Anterior cingulate cortex (tissue), 58 donors: ENCODE measurements around the gene NELL2.
"Not testable (repeated sequence)": the region's sequence is repeated elsewhere in the genome, so short reads cannot be mapped to it uniquely, and the experiment has no call there.

ENCODE experiments used
- DNase-seq, 58 donors: peaks; one replicate each; lab custom pipeline; 2025; lab: John Stamatoyannopoulos, UW

NELL2 gene

DNA sequence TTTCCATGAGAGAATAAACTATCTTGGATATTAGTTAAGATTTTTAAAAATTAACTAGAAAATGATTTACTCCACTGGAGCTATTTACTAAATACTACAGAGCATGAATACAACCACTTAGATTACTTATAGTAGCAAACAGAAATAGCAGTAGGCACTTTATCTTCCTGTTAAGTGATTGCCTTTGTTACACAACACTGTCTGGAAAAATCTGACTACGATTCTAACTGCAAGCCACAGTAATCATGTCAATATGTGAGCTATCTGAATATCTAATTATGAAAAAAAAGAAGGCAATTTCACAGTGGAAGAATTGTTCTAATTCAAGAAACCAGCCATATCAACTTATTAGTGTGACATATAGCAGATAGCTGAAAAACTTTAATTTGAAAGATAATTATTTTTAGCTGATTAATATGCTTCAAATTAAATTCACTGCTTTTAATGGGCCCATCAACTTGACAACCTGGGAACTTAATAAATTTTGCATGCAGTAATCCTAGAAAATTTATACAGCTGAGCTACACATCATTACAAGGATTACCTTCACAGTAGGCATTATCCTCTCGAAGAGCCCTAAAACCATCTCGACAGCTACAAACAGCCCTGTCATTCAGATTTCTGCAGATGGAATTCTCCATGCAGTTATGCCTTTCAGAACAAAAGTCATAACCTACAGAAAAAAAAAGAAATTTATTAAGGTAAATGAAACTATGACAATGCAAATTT, 172.8 kb downstream of the NELL2 start:
- DNase-seq, result no peak

DNA sequence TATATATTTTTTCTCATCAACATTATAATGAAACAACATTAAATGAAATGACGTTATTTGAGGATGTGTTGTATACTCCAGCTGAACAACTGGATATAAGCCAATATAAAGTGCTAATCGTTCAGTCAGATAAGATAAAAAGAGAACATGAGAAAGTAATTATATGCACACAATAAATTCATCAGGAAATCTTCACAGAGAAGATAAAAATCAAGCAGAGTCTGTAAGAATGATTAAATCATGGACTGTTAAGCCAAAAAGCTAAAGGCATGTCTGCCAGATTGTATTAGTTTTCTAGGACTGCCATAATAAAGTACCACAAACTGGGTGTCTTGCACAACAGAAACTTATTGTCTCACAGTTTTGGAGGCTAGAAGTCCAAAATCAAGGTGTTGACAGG, 178.6 kb downstream of the NELL2 start:
- no peak for DNase-seq

DNA sequence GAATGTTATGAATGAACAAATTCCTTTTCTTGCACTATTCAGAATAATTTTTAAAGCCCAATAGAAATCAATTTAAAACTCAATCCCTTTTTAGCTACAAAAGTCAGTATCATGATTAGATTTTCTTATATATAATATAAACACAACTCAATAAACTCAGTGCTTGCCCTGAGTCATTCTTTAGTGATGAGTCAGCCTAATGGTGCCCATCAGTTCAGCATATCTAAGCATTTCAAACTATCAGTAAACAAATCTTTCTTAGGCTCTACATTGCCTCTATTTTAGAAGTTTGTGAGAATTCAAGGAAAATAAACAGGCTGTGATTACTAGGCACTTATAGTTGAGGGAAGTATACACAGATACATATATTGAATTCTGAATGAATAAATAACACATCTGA, 179.6 kb downstream of the NELL2 start:
- no peak for DNase-seq

- DNase-seq, result no peak
Measured at GRCh38 chr12:44694017-44694416, 182.1 kb downstream of the NELL2 start.

DNA sequence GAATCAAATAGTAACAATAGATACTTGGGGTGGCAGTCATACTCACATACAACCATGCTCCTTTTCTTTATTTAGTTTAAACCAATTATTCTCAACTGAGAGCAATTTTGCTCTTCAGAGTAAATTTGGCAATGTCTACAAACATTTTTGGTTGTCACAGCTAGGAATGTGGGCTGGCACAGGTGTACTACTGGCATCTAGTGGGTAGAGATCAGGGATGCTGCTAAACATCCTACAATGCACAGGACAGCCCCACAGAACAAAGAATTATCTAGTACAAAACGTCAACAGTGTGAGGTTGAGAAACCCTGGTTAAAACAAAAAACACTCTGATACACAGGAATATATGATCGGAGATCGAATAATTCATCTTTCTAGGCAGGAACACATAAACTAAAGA, 186.5 kb downstream of the NELL2 start:
- no peak for DNase-seq

GRCh38 chr12:44686821-44687432, 189.2 kb downstream of the NELL2 start:
- DNase-seq, result not testable (repeated sequence)

DNA sequence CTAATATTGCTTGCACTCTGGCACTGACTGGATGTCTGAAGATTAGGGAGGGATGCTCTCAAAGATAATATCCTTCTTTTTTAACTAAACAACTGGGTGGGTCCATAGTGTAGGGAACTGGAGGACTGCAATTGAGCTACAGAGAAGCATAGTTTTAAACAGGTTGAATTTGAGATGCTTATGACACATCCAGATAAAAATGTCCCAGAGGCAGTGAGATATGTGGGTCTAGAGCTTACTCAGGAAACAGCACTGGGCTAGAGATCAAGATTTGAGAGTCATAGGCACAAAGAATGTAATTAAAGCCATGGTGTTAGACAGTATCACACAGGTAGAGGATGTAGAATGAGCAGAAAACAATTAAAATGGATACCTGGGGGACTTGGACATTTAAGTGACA, 198.4 kb downstream of the NELL2 start:
- no peak for DNase-seq

DNA sequence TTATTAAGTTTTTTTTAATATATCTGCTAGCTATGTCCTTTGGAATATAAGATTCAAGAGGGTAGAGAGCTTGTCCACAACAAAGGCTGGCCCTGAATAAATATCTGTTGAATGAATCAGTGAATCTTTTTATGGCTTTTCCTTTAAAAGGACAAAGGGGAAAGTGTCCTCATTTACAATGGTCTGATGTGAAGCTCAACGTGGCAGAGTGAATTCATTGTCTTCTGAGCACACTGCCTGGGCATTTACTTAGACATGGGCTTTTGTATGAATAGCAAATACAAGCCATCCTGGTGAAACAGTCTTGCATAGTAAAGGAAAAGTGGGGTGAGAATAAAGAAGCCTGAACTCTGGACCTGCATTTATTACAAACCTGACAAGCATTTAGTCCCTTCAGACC, 201.2 kb downstream of the NELL2 start:
- DNase-seq, result no peak

DNA sequence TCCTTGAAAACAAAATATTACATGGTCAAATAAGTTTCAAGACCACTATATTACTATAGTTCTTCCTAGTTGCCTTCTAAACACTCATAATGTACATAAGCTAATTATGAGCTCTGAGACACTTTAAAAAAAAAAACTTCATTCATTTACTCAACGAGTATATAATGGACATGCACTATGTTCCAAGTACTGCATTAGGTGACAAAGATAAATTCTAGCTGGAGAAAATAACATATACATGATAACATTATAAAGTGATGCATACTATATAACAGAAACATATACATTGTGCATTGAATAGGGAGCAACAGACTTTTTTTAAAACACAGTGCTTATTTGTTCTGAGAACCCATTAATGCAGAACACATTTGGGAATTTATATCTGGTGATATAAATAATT, 202.3 kb downstream of the NELL2 start:
- no peak for DNase-seq

GRCh38 chr12:44672042-44672441, 204.1 kb downstream of the NELL2 start:
- no peak for DNase-seq

- DNase-seq, result no peak
Measured at GRCh38 chr12:44668443-44668842, 207.7 kb downstream of the NELL2 start.

DNA sequence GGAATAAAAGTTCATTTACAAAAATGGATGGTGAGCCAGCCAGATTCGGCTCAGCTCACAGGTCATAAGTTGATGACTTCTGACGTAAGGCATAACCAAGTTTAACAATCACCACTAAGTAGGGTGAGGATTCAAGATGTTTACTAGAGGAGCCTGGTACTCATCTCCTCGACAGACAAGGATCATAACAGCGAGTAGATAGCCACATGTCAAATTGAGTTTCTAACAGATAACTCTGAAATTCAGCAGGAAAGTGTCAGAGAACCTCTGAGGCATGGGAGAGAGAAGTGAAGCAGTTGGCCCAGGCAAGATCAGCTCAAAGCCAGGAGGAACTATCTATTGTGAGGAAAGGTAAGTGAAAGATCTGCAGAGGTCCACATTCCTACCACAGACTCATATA, 208.7 kb downstream of the NELL2 start:
- no peak for DNase-seq

- no peak for DNase-seq
Measured at GRCh38 chr12:44663291-44663690, 212.8 kb downstream of the NELL2 start.

- DNase-seq, result no peak
Measured at GRCh38 chr12:44655846-44656245, 220.3 kb downstream of the NELL2 start.

- peak in 14 of 58 donors; percentile 4 to 73 (median 20) for DNase-seq
Measured at GRCh38 chr12:44654646-44655639, 221.2 kb downstream of the NELL2 start.

DNA sequence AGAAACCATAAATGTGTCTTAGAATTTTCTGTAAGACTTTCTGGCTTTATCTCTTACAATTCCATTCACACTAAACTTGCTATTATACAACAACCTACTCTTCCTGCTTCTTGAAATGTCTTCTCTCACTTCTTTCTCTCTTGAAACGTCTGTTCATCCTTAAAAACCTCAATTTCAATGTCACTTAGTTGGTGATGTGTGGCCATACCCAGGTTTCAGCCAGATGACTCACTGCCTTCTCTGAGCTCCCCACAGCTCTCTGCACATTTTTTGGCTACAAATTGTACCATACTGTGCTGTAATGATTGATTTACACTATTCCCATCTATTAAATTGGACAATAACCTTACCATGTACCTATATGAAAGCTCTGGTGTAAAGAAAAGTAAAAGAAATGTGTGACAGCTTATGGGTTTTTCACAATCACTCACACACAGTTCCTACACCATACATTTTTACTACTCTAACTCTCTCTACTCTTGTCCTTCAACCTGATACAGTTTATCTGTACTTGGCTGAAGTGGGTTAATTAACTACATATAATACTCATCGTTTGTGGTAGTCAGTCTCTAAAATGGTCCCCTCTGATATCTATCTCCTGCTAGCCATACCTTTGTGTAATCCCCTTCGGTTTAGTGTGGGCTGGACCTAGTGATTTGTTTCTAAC, 222.1 kb downstream of the NELL2 start:
- no peak for DNase-seq

DNA sequence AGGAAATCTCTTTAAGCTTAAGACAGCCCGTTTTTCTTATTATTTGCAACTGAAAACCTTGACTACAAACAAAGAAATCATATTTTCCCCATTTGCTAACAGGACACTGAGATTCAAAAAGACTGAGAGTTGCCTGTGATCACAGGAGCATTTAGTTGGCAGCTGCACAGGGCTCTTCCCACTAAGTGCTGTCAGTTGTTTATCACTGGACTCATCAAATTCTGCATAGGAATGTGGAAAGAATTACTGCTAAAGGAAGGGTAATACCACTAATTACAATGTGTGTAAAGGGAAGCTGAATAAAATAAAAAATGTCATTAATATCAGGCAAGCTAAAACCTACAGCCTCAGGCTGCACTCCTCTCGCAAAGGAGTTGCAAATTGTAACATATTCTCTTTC, 226.4 kb downstream of the NELL2 start:
- DNase-seq, result no peak

GRCh38 chr12:44647917-44648690, 228.0 kb downstream of the NELL2 start:
- no peak for DNase-seq

- peak in 1 of 58 donors; percentile 18 for DNase-seq
Measured at GRCh38 chr12:44640427-44641190, 235.5 kb downstream of the NELL2 start.
